GM21515 (cell line): ENCODE results near the gene RALA.
A peak's percentile ranks its signal among the peaks of the same experiment; 100 is the strongest.
"Not testable (repeated sequence)": the region's sequence is repeated elsewhere in the genome, so short reads cannot be mapped to it uniquely, and the experiment has no call there.

Experiments used
- ATAC-seq: cut with Tn5 transposase; IDR thresholded peaks from one replicate; pipeline ENCODE4 v1.9.1; 2021; ENCODE audit not compliant: unreplicated experiment

Gene RALA

GRCh38 chr7:39679874-39680273 lies 56.5 kb downstream of the RALA start:
- ATAC-seq, result not testable (repeated sequence)

GRCh38 chr7:39681887-39682441 lies 58.6 kb downstream of the RALA start:
- no peak for ATAC-seq

GRCh38 chr7:39683216-39683845 lies 60.0 kb downstream of the RALA start:
- no peak for ATAC-seq

- peak; percentile 67 for ATAC-seq
Measured at GRCh38 chr7:39686261-39686924, 63.0 kb downstream of the RALA start.

GRCh38 chr7:39688611-39689480 lies 65.5 kb downstream of the RALA start:
- no peak for ATAC-seq

- no peak for ATAC-seq
Measured at GRCh38 chr7:39691821-39692220, 68.4 kb downstream of the RALA start.

GRCh38 chr7:39693086-39693485 lies 69.7 kb downstream of the RALA start:
- ATAC-seq, result not testable (repeated sequence)

- ATAC-seq, result no peak
Measured at GRCh38 chr7:39693812-39694211, 70.4 kb downstream of the RALA start.

- ATAC-seq, result no peak
Measured at GRCh38 chr7:39695852-39696586, 72.6 kb downstream of the RALA start.

GRCh38 chr7:39696631-39697030 lies 73.3 kb downstream of the RALA start:
- ATAC-seq, result no peak

- ATAC-seq, result no peak
Measured at GRCh38 chr7:39697483-39697882, 74.1 kb downstream of the RALA start.

- ATAC-seq, result no peak
Measured at GRCh38 chr7:39700165-39700564, 76.8 kb downstream of the RALA start.

- ATAC-seq, result no peak
Measured at GRCh38 chr7:39700932-39701331, 77.6 kb downstream of the RALA start.

- no peak for ATAC-seq
Measured at GRCh38 chr7:39702133-39702532, 78.8 kb downstream of the RALA start.

GRCh38 chr7:39703144-39703543 lies 79.8 kb downstream of the RALA start:
- ATAC-seq, result no peak

GRCh38 chr7:39709029-39709428 lies 85.7 kb downstream of the RALA start:
- no peak for ATAC-seq

- peak; percentile 71 for ATAC-seq
Measured at GRCh38 chr7:39709768-39710311, 86.5 kb downstream of the RALA start.

GRCh38 chr7:39712751-39713150 lies 89.4 kb downstream of the RALA start:
- no peak for ATAC-seq

- ATAC-seq, result no peak
Measured at GRCh38 chr7:39714447-39715091, 91.2 kb downstream of the RALA start.

GRCh38 chr7:39720586-39720985 lies 97.2 kb downstream of the RALA start:
- no peak for ATAC-seq
